ENCODE measurements around the gene HSPA1A. TPM values are rescaled to one million over a fixed set of nuclear protein-coding genes. Genes with fewer than 3 reads are reported as not detected.
A peak's percentile ranks its signal among the peaks of the same experiment; 100 is the strongest.

HSPA1A gene
- total RNA-seq, 2 donors from 2014 or later: 315 to 334 TPM

- Histone ChIP-seq H3K27me3 (no peaks in the 10 kb centered on the region), H3K36me3 (no peaks in the 10 kb centered on the region), H3K4me1 (peaks cover 0 to 4% of the 10 kb centered on the region in 2 donors), H3K9me3 (no peaks in the 10 kb centered on the region), H3K4me3 (no peak overlapping the region), H3K27ac (no peak overlapping the region)
- peak; percentile 67 for DNase-seq (ENCODE audit: low spot score)
- peak; percentile 44 to 75 for TF ChIP-seq CTCF (IDR thresholded peaks at IDR 0.05)
Observed at GRCh38 chr6:31769684-31770371, 45.5 kb upstream of the HSPA1A start.

GRCh38 chr6:31770860-31771259 lies 44.5 kb upstream of the HSPA1A start:
- Histone ChIP-seq H3K36me3 (no peaks in the 10 kb centered on the region), H3K4me1 (peaks cover 0 to 3% of the 10 kb centered on the region in 2 donors), H3K27me3 (no peaks in the 10 kb centered on the region), H3K9me3 (no peaks in the 10 kb centered on the region), H3K4me3 (no peak overlapping the region), H3K27ac (no peak overlapping the region)
- no peak for TF ChIP-seq CTCF (IDR thresholded peaks at IDR 0.05)
- no peak for DNase-seq (ENCODE audit: low spot score)

- Histone ChIP-seq H3K27me3 (no peaks in the 10 kb centered on the region), H3K9me3 (no peaks in the 10 kb centered on the region), H3K4me3 (no peak overlapping the region), H3K27ac (no peak overlapping the region), H3K4me1 (peaks cover 0 to 9% of the 10 kb centered on the region in 2 donors), H3K36me3 (no peaks in the 10 kb centered on the region)
- no peak for DNase-seq (ENCODE audit: low spot score)
- TF ChIP-seq CTCF (IDR thresholded peaks at IDR 0.05): no peak
Observed at GRCh38 chr6:31771992-31772358, 43.4 kb upstream of the HSPA1A start.

- TF ChIP-seq CTCF (IDR thresholded peaks at IDR 0.05): no peak
- Histone ChIP-seq H3K4me3 (no peak overlapping the region), H3K27me3 (no peaks in the 10 kb centered on the region), H3K27ac (no peak overlapping the region), H3K9me3 (no peaks in the 10 kb centered on the region), H3K36me3 (peaks cover 24% of the 10 kb centered on the region), H3K4me1 (peaks cover 0 to 17% of the 10 kb centered on the region in 2 donors)
- no peak for DNase-seq (ENCODE audit: low spot score)
Observed at GRCh38 chr6:31775184-31775583, 40.2 kb upstream of the HSPA1A start.

GRCh38 chr6:31775633-31776484 lies 39.5 kb upstream of the HSPA1A start:
- Histone ChIP-seq H3K36me3 (peaks cover 31% of the 10 kb centered on the region), H3K4me3 (no peak overlapping the region), H3K4me1 (peaks cover 0 to 17% of the 10 kb centered on the region in 2 donors), H3K9me3 (no peaks in the 10 kb centered on the region), H3K27me3 (no peaks in the 10 kb centered on the region), H3K27ac (peak overlapping the region; percentile 61 to 70)
- no peak for DNase-seq (ENCODE audit: low spot score)
- no peak for TF ChIP-seq CTCF (IDR thresholded peaks at IDR 0.05)

Measured in right atrium auricular region (tissue), 2 donors.